ENCODE results near the gene EVX1.

EVX1 gene

DNA sequence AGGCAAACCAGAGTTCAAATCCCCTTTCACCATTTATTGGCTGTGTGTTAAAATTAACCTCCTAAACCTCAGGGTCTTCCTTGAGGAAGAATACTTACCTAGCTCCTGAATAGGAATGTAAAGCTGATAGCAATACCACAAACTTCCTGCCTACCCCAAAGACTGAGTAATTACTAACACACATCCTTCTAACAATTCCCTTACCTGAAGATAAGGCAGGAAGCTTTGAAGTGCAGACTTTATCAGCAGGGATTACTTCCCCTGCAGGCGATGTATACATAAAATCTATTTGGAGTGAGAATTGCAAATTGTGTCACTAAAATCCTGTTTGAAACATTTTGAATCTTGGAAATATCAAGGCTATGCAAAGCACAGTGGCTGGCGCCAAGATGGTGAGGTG lies 21.2 kb downstream of the EVX1 start:
- TF ChIP-seq CTCF (conservative IDR thresholded peaks at IDR 0.05) = no peak
- no peak overlapping the region for H3K27ac ChIP-seq

- no peak overlapping the region for H3K27ac ChIP-seq
- TF ChIP-seq CTCF (conservative IDR thresholded peaks at IDR 0.05) = no peak
These were observed 26.9 kb downstream of the EVX1 start for GRCh38 chr7:27269455-27269854.

DNA sequence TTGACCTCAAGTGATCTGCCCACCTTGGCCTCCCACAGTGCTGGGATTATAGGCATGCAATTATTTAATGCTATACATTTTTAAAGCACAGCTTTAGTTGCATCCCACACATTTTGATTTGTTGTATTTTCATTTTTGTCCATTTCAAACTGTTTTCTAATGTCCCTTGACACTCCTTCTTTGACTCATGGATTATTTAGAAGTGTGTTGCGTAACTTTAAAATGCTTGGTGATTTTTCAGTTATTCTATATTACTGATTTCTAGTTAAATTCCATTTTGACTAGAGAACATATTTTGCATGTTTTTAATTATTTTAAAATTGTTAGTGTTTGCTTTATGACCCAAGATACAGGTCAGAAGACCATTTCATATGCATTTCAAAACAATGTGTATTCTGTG lies 28.8 kb downstream of the EVX1 start:
- H3K27ac ChIP-seq = no peak overlapping the region
- no peak for TF ChIP-seq CTCF (conservative IDR thresholded peaks at IDR 0.05)

DNA sequence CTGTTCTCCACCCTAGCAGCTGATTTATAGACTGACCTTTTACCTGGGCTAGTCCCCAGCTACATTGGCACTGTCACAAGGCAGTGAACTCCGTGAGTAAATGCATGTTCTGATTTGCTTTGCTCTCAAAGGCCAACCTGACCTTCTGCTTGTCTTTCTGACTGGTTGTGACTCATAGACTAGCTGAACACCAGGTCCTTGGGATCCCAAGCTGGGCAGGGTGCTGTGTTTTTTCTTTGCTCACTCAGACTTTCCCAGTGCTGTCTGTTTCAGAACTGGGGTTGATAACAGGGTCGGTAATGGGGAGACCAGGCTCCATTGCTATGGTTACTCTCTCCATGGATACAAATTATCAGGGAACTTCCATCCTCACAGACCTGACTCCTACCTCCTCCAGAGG lies 35.0 kb downstream of the EVX1 start:
- TF ChIP-seq CTCF (conservative IDR thresholded peaks at IDR 0.05) = no peak
- no peak overlapping the region for H3K27ac ChIP-seq

DNA sequence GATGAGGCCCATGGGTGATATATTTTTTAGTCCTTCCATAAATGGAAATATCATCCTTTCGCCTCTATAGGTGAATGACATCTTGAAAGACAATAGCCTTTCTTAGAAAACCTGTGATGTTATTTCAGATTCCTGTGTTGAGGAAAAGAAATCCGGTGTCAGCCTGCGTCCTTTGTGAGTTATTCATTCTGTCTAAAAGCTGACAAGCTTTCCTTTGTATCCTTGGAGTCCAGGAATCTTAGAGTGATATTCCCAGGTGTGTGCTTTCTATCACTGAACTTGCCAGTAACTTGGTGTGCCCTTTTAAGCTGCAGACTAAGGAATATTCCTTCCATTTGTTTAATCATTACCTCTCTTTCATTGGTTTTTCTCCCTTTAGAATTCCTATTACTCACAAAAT lies 41.0 kb downstream of the EVX1 start:
- no peak overlapping the region for H3K27ac ChIP-seq
- TF ChIP-seq CTCF (conservative IDR thresholded peaks at IDR 0.05) = no peak

DNA sequence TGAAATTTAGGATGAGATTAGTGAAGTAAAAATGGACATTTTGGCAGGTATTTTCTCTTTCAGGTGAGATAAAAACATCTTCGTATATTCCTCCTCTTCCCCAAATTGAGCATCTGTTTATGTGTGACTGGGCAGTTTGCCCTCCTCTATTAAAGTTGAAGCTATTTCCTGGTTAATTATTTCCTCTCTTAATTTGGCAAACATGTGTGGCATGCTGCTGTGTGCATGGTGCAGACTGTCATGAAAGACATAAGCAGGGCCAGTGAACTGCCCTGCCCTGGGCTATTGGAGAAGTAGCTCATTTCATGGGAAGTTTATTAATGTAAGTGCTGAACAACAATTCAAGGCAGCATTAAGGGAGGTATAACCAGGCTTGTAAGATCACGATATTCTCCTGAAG lies 52.6 kb downstream of the EVX1 start:
- TF ChIP-seq CTCF (conservative IDR thresholded peaks at IDR 0.05) = no peak
- H3K27ac ChIP-seq = peak overlapping the region; percentile 69

- H3K27ac ChIP-seq = peak overlapping the region; percentile 69; the same call in 1 of the 2 replicates
- no peak for TF ChIP-seq CTCF (conservative IDR thresholded peaks at IDR 0.05)
These were observed 54.8 kb downstream of the EVX1 start for GRCh38 chr7:27297356-27297755.

All from VCaP (cell line).